ENCODE measurements around the gene BCAS1. TPM values are rescaled to one million over a fixed set of nuclear protein-coding genes. Genes with fewer than 3 reads are reported as not detected.

BCAS1 gene
- total RNA-seq, 4 donors from 2014 or later = 0.32 TPM; not detected in 3

DNA sequence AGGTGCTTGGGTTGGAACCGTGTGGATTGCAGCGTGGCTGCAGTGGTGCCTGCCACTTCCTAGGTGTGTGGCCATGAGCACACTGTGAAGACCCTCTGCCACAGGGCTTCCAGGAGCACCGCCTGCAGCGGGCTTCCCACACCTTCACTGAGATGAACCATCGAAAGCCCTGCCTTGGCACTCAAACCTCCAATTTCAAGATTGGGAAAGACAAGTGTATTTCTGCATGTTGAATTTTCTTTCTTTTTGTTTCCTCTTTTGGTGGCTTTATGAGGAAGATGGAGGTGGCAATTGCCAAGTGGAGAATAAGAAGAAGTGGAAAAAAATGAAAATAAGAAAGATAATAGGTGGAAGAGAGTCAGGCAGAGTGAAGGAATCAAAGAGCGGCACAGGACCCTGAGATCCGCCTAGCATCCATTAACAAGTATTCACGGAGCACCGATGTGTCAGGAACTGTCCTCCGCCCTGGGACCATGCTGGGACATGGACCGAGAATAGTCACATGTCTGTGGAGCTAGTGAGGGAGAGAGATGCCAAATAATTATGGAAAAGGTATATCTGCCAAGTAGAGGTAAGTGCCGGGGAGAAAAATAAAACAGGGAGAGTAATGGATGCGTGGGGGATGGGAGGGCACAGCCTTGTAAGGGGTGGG lies 159.9 kb downstream of the BCAS1 start:
- Histone ChIP-seq H3K4me1 (peaks cover 0 to 11% of the 10 kb centered on the region in 2 donors), H3K27ac (no peak overlapping the region), H3K36me3 (no peaks in the 10 kb centered on the region), H3K4me3 (no peak overlapping the region), H3K27me3 (no peaks in the 10 kb centered on the region), H3K9me3 (no peaks in the 10 kb centered on the region)
- intact Hi-C loops (cut with DNase I; ENCODE audit: low total_unique reads) = loop anchor here (10.0 kb wide), 1 partner anchor 176 kb away; no protein-coding TSS in a partner anchor
- DNase-seq = no peak
- TF ChIP-seq POLR2A (IDR thresholded peaks at IDR 0.05) = no peak
- no peak for ATAC-seq
- in situ Hi-C loops (cut with MboI; ENCODE audit: low sequenced_read_pairs in 4 of 4) = loop anchor here in 1 of 4 donors (10.0 kb wide), 1 partner anchor 336 kb away; no protein-coding TSS in a partner anchor

DNA sequence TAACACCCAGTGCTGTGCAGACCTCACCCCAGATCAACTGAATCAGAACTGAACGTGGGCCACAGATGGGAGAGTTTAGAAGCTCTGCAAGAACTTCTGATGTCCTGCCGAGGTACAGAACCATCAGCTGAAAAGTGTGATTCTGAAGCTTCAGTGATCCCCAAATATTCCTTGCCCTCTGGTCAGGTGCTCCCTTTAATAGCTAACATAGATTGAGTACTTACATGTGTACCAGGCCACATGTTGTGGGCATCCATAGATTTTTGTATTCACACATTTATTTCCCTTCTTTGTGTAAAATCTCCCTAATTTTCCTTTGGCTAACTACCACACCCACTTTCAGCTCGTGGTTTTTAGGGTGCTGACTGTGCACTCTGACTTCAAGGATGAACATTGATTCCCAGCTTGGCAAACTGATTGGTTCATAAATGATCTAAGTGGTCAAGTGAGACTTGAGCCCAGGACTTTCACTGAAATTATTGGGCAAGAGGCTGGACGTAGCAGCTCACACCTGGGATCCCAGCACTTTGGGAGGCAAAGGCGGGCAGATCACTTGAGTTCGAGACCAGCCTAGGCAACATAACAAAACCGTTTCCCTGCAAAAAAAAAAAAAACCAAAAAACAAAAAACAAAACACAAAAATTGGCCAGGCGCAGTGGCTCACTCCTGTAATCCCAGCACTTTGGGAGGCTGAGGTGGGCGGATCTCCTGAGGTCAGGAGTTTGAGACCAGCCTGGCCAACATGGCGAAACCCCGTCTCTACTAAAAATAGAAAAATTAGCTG lies 162.2 kb downstream of the BCAS1 start:
- H3K36me3 ChIP-seq = no peaks in the 10 kb centered on the region
- no peaks in the 10 kb centered on the region for H3K9me3 ChIP-seq
- no peaks in the 10 kb centered on the region for H3K4me1 ChIP-seq
- intact Hi-C loops (cut with DNase I; ENCODE audit: low total_unique reads) (no loop called here), in situ Hi-C loops (cut with MboI; ENCODE audit: low sequenced_read_pairs in 4 of 4) (no loop called here)
- no peak overlapping the region for H3K27ac ChIP-seq
- H3K27me3 ChIP-seq = no peaks in the 10 kb centered on the region
- ATAC-seq = no peak
- no peak for TF ChIP-seq POLR2A (IDR thresholded peaks at IDR 0.05)
- TF ChIP-seq, protein P1, sequence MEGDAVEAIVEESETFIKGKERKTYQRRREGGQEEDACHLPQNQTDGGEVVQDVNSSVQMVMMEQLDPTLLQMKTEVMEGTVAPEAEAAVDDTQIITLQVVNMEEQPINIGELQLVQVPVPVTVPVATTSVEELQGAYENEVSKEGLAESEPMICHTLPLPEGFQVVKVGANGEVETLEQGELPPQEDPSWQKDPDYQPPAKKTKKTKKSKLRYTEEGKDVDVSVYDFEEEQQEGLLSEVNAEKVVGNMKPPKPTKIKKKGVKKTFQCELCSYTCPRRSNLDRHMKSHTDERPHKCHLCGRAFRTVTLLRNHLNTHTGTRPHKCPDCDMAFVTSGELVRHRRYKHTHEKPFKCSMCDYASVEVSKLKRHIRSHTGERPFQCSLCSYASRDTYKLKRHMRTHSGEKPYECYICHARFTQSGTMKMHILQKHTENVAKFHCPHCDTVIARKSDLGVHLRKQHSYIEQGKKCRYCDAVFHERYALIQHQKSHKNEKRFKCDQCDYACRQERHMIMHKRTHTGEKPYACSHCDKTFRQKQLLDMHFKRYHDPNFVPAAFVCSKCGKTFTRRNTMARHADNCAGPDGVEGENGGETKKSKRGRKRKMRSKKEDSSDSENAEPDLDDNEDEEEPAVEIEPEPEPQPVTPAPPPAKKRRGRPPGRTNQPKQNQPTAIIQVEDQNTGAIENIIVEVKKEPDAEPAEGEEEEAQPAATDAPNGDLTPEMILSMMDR (IDR thresholded peaks at IDR 0.05 in 4 of 5, conservative IDR thresholded peaks at IDR 0.05 in 1 of 5) = no peak
- H3K4me3 ChIP-seq = no peak overlapping the region
- no peak for DNase-seq

DNA sequence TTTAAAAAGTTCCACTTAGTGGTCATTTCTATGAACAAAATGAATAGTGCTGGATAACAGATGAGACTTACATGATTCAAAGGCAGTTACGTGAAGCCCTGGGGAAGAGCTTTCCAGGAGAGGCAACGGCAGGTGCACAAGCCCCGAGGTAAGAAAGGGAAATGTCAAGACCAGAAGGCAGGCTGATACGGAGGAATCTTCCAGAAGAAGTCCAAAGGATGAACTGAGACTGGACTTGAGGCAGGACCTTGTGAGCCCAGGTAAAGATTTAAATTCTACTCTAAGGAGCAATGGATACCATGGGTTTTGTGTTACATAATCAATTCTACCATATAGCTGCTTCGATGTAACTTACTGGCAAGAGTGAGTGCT lies 164.6 kb downstream of the BCAS1 start:
- H3K27ac ChIP-seq = no peak overlapping the region
- intact Hi-C loops (cut with DNase I; ENCODE audit: low total_unique reads) = no loop called here
- no peaks in the 10 kb centered on the region for H3K9me3 ChIP-seq
- in situ Hi-C loops (cut with MboI; ENCODE audit: low sequenced_read_pairs in 4 of 4) = no loop called here
- DNase-seq (no peak), ATAC-seq (no peak)
- no peaks in the 10 kb centered on the region for H3K36me3 ChIP-seq
- H3K4me1 ChIP-seq = peaks cover 4 to 6% of the 10 kb centered on the region in 2 donors
- H3K27me3 ChIP-seq = no peaks in the 10 kb centered on the region
- no peak for TF ChIP-seq POLR2A (IDR thresholded peaks at IDR 0.05)
- TF ChIP-seq, protein P1 (IDR thresholded peaks at IDR 0.05 in 4 of 5, conservative IDR thresholded peaks at IDR 0.05 in 1 of 5) = no peak
- no peak overlapping the region for H3K4me3 ChIP-seq

DNA sequence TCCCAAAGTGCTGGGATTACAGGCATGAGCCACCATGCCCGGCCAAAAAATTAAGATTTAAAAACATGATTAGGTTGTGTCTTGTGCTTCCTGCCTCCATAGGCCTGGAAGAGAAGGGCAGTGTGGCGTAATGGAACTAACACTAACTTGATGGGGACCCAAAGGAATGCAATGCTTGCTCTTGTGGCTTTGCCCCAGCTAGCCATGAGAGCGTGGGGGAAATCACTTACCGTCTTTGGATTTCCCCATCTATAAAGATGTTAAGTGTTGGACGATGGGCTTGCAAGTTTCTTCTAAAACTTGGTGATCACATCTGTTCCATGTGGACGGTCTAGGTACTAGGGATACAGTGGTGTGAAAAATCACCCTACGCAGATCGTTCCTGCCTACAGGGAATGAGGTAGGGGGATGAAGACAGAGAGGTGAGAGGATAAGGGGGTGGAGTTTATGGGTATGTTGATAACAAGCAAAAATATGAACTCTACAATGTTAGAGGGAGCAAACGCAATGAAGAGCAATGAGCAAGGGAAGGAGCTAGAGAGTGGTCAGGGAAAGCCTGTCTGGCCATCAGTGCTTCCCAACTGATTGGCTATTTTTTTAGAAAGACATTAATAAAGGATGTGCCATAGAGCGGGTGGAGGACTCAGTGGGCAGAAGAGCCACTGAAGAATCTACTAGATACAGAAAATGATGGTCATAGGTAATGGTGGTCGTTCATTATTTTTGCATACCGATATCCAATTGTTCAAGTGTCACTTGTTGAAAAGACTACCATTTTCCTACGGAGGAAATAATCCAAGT lies 165.2 kb downstream of the BCAS1 start:
- TF ChIP-seq, protein P1 (IDR thresholded peaks at IDR 0.05 in 4 of 5, conservative IDR thresholded peaks at IDR 0.05 in 1 of 5) = no peak
- no peak for TF ChIP-seq POLR2A (IDR thresholded peaks at IDR 0.05)
- ATAC-seq (no peak), DNase-seq (no peak)
- intact Hi-C loops (cut with DNase I; ENCODE audit: low total_unique reads) (no loop called here), in situ Hi-C loops (cut with MboI; ENCODE audit: low sequenced_read_pairs in 4 of 4) (no loop called here)
- H3K27ac ChIP-seq = no peak overlapping the region
- H3K36me3 ChIP-seq = no peaks in the 10 kb centered on the region
- no peaks in the 10 kb centered on the region for H3K9me3 ChIP-seq
- H3K4me3 ChIP-seq = no peak overlapping the region
- H3K27me3 ChIP-seq = no peaks in the 10 kb centered on the region
- peaks cover 6 to 9% of the 10 kb centered on the region in 2 donors for H3K4me1 ChIP-seq

DNA sequence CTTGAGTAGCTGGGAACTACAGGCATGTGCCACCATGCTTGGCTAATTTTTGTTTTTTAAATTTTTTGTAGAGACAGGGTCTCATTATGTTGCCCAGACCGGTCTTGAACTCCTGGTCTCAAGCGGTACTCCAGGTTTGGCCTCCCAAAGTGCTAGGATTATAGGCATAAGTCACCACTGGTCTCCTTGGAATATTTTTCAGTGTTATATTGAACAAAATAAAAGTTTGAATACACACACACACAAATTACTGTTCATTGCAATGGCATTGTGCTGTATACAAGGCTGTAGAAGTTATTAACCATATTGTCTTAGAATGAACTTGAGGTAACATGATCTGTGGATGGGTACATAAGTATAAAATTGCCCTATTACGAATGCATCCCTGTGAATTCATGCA lies 166.1 kb downstream of the BCAS1 start:
- no peak for TF ChIP-seq POLR2A (IDR thresholded peaks at IDR 0.05)
- TF ChIP-seq, protein P1 (IDR thresholded peaks at IDR 0.05 in 4 of 5, conservative IDR thresholded peaks at IDR 0.05 in 1 of 5) = no peak
- in situ Hi-C loops (cut with MboI; ENCODE audit: low sequenced_read_pairs in 4 of 4) = no loop called here
- intact Hi-C loops (cut with DNase I; ENCODE audit: low total_unique reads) = no loop called here
- Histone ChIP-seq H3K36me3 (no peaks in the 10 kb centered on the region), H3K9me3 (no peaks in the 10 kb centered on the region), H3K4me3 (no peak overlapping the region), H3K4me1 (peaks cover 6 to 13% of the 10 kb centered on the region in 2 donors), H3K27me3 (no peaks in the 10 kb centered on the region), H3K27ac (no peak overlapping the region)
- ATAC-seq = no peak
- no peak for DNase-seq
